H1 (cell line): Measurements from ENCODE around the gene WDR26.

Source experiments
- CBX5 ChIP-seq: fragments of 300-800, 300-1000 bp; sonication (generic); IDR thresholded peaks from 2 replicates; pipeline ENCODE4 v1.7.1; 2016; ENCODE audit warnings: antibody characterized with exemption, low read length, low read depth
- CHD1 ChIP-seq: IDR thresholded peaks from 2 replicates; pipeline ENCODE4 v1.6.1; 2012; ENCODE audit warnings: low read depth, low read length, improper control_type of control experiment
- POLR2A ChIP-seq, 2 experiments: IDR thresholded peaks; 1 replicate in 1 of 2; 2 replicates in 1 of 2; pipeline ENCODE4 v1.6.1; 2011; ENCODE audit warnings: low read depth in 2 of 2, low read length in 2 of 2, mild to moderate bottlenecking in 2 of 2; ENCODE audit errors: control extremely low read depth in 1 of 2
- TF ChIP-seq, protein P1 (sequence below), 3 experiments: IDR thresholded peaks; 1 replicate in 2 of 3; 2 replicates in 1 of 3; pipeline versions ENCODE4 v1.5.1 to v1.6.1; 2011; ENCODE audit warnings: low read length in 3 of 3, mild to moderate bottlenecking in 3 of 3, inconsistent platforms in 2 of 3, low read depth in 1 of 3, moderate library complexity in 1 of 3; ENCODE audit not compliant: insufficient read depth in 1 of 3; ENCODE audit errors: control extremely low read depth in 1 of 3

DNA sequence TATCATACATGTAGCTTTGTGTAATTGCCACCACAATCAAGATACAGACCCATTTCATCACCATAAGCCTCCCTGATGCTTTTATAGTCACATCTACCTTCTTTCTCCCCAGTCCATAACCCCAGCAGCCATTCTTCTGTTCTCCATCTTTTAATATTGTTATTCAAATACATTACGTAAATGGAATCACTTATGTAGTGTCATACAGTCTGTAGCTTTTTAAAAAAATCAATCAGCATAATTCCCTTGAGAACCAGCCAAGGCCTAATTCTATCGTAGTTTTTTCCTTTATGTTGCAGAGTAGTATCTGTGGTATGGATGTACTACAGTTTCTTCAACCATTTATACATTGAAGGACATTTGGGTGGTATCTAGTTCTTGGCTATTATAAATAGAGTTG is 31.6 kb upstream of the WDR26 start:
- TF ChIP-seq CHD1 (no peak), CBX5 (no peak), POLR2A (IDR thresholded peaks at IDR 0.05; ENCODE audit: control extremely low read depth in 1 of 2, low read depth in 2 of 2, low read length in 2 of 2) (no peak)
- TF ChIP-seq, protein P1, sequence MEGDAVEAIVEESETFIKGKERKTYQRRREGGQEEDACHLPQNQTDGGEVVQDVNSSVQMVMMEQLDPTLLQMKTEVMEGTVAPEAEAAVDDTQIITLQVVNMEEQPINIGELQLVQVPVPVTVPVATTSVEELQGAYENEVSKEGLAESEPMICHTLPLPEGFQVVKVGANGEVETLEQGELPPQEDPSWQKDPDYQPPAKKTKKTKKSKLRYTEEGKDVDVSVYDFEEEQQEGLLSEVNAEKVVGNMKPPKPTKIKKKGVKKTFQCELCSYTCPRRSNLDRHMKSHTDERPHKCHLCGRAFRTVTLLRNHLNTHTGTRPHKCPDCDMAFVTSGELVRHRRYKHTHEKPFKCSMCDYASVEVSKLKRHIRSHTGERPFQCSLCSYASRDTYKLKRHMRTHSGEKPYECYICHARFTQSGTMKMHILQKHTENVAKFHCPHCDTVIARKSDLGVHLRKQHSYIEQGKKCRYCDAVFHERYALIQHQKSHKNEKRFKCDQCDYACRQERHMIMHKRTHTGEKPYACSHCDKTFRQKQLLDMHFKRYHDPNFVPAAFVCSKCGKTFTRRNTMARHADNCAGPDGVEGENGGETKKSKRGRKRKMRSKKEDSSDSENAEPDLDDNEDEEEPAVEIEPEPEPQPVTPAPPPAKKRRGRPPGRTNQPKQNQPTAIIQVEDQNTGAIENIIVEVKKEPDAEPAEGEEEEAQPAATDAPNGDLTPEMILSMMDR (IDR thresholded peaks at IDR 0.05; ENCODE audit: control extremely low read depth in 1 of 3, insufficient read depth in 1 of 3, low read depth in 1 of 3, low read length in 3 of 3) = no peak
